ENCODE measurements around the gene CLMN.

Gene CLMN

GRCh38 chr14:95225251-95225887, 94.3 kb downstream of the CLMN start:
- Histone ChIP-seq H3K4me3 (ENCODE audit: low read depth, low read length) (no peak overlapping the region), H3K27me3 (ENCODE audit: control insufficient read depth, insufficient read depth, low read length) (no peaks in the 10 kb centered on the region), H3K4me1 (ENCODE audit: control insufficient read depth, insufficient read depth, low read length) (no peaks in the 10 kb centered on the region), H3K36me3 (ENCODE audit: control insufficient read depth, insufficient read depth, low read length) (no peaks in the 10 kb centered on the region), H3K9ac (ENCODE audit: low read depth, low read length) (no peak overlapping the region), H3K9me3 (ENCODE audit: control insufficient read depth, insufficient read depth, low read length) (no peaks in the 10 kb centered on the region)

GRCh38 chr14:95222870-95223398, 96.8 kb downstream of the CLMN start:
- H3K9ac ChIP-seq (ENCODE audit: low read depth, low read length), result no peak overlapping the region
- H3K36me3 ChIP-seq (ENCODE audit: control insufficient read depth, insufficient read depth, low read length), result no peaks in the 10 kb centered on the region
- no peaks in the 10 kb centered on the region for H3K27me3 ChIP-seq (ENCODE audit: control insufficient read depth, insufficient read depth, low read length)
- H3K4me3 ChIP-seq (ENCODE audit: low read depth, low read length), result no peak overlapping the region
- no peaks in the 10 kb centered on the region for H3K9me3 ChIP-seq (ENCODE audit: control insufficient read depth, insufficient read depth, low read length)
- H3K4me1 ChIP-seq (ENCODE audit: control insufficient read depth, insufficient read depth, low read length), result peaks cover 3% of the 10 kb centered on the region

- peaks cover 3% of the 10 kb centered on the region for H3K4me1 ChIP-seq (ENCODE audit: control insufficient read depth, insufficient read depth, low read length)
- H3K36me3 ChIP-seq (ENCODE audit: control insufficient read depth, insufficient read depth, low read length), result no peaks in the 10 kb centered on the region
- no peaks in the 10 kb centered on the region for H3K27me3 ChIP-seq (ENCODE audit: control insufficient read depth, insufficient read depth, low read length)
- no peak overlapping the region for H3K9ac ChIP-seq (ENCODE audit: low read depth, low read length)
- H3K9me3 ChIP-seq (ENCODE audit: control insufficient read depth, insufficient read depth, low read length), result no peaks in the 10 kb centered on the region
- no peak overlapping the region for H3K4me3 ChIP-seq (ENCODE audit: low read depth, low read length)
These were observed 97.5 kb downstream of the CLMN start for GRCh38 chr14:95222151-95222631.

DNA sequence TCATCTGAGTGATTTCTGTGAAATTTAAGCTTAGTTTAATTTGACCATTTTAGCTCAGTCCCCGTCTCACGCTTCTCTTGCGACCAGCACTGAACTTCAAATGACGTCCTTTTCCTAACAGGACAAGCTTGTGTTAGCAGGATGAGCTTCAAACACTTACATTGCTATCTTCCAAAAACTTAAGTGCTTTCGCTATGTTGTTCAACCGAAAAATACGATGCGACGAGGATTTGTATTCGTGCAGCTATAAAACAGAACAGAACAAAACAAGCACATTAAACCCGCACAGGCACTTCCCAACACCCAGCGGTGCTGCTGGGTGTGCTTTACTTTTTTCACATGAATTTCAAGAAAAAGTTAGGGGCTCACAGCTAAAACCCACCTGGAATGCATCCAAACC, 98.2 kb downstream of the CLMN start:
- no peak overlapping the region for H3K4me3 ChIP-seq (ENCODE audit: low read depth, low read length)

DNA sequence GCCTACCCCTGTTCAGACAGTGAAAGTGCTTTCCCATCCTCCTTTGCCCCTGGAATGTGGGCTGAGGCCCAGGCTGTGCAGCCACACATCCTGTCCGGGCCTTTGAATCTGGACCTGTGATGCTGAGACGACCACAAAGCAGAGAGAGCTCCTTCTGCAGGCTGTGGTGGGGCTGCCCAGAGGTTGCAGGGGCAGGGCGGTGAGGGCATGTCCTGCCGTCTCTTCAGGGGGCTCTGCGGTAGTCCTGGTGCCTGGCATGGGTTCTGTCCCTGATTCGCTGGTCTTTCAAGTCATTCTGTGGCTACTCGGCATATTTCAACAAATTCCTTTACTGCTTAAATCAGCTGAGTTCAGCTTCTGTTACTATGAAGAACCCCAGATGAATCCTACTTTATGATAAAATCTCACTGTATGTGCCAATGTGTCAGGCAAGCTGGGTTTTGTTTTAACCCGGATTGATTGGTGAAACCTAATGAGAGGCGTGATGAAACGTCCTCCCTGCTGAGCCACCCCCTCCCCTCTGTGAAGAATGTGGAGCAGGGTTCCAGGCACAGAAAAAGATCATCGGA, 99.0 kb downstream of the CLMN start:
- Histone ChIP-seq H3K9me3 (ENCODE audit: control insufficient read depth, insufficient read depth, low read length) (no peaks in the 10 kb centered on the region), H3K27me3 (ENCODE audit: control insufficient read depth, insufficient read depth, low read length) (no peaks in the 10 kb centered on the region), H3K4me1 (ENCODE audit: control insufficient read depth, insufficient read depth, low read length) (peaks cover 3% of the 10 kb centered on the region), H3K36me3 (ENCODE audit: control insufficient read depth, insufficient read depth, low read length) (no peaks in the 10 kb centered on the region), H3K9ac (ENCODE audit: low read depth, low read length) (no peak overlapping the region), H3K4me3 (ENCODE audit: low read depth, low read length) (no peak overlapping the region)

More for the DNA sequence above, 98.2 kb downstream of the CLMN start:
- Histone ChIP-seq H3K9me3 (ENCODE audit: control insufficient read depth, insufficient read depth, low read length) (no peaks in the 10 kb centered on the region), H3K9ac (ENCODE audit: low read depth, low read length) (no peak overlapping the region), H3K36me3 (ENCODE audit: control insufficient read depth, insufficient read depth, low read length) (no peaks in the 10 kb centered on the region), H3K27me3 (ENCODE audit: control insufficient read depth, insufficient read depth, low read length) (no peaks in the 10 kb centered on the region), H3K4me1 (ENCODE audit: control insufficient read depth, insufficient read depth, low read length) (peaks cover 3% of the 10 kb centered on the region)

DNA sequence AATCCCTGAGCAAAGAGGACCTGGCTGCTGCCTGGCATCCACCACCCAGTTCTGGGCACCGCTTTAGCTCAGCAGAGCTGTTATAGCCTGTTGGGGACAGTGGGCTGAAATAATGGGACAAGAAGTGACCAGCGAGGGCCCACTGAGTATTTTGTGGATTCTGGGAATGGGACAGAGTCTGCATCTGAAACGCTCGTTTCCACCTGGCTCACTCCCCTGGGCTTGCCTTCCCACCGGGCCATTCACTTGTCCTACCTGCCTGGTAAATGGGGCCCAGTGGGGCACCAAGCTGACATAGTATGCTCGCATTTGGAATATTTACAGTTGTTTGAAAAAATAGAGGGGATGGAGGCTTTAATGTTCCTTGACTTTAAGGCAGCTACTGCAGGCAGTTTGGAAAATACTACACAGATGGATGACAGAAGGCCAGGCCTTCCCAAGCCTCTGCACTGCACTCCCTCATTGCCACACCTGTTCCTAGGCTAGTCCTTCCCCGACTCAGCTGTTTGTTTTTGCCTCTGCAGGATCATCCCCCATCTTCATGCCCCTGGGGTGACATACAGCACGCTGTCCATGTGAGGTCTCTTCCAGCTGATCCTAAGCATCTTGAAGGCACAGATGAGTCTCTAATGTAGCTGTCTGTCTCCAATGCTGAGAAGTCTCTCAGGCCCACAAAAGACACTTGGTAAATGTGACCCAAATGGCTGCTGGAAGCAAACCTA, 101.1 kb downstream of the CLMN start:
- Histone ChIP-seq H3K36me3 (ENCODE audit: control insufficient read depth, insufficient read depth, low read length) (no peaks in the 10 kb centered on the region), H3K4me3 (ENCODE audit: low read depth, low read length) (no peak overlapping the region), H3K27me3 (ENCODE audit: control insufficient read depth, insufficient read depth, low read length) (no peaks in the 10 kb centered on the region), H3K9ac (ENCODE audit: low read depth, low read length) (no peak overlapping the region), H3K4me1 (ENCODE audit: control insufficient read depth, insufficient read depth, low read length) (peaks cover 3% of the 10 kb centered on the region), H3K9me3 (ENCODE audit: control insufficient read depth, insufficient read depth, low read length) (no peaks in the 10 kb centered on the region)

DNA sequence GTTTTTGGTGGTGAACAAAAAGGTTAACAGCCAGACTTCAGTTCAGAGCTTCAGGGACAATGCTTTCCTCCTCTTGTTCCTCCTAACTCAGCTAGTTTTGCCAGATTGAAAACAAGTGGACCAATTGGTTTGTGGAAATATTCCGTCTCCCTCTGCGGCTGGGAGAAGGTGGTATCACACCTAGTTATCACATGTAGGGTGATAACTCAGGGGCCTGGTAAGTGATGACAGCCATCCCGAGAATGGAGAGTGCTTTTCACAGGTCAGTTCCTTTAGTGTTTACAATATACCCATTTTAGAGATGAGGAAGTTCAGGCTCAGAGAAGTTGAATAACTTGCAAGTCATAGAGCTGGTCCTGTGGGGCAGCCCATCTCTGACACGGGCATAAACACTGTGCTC, 101.7 kb downstream of the CLMN start:
- Histone ChIP-seq H3K27me3 (ENCODE audit: control insufficient read depth, insufficient read depth, low read length) (no peaks in the 10 kb centered on the region), H3K36me3 (ENCODE audit: control insufficient read depth, insufficient read depth, low read length) (no peaks in the 10 kb centered on the region), H3K9ac (ENCODE audit: low read depth, low read length) (no peak overlapping the region), H3K4me1 (ENCODE audit: control insufficient read depth, insufficient read depth, low read length) (peaks cover 3% of the 10 kb centered on the region), H3K4me3 (ENCODE audit: low read depth, low read length) (no peak overlapping the region), H3K9me3 (ENCODE audit: control insufficient read depth, insufficient read depth, low read length) (no peaks in the 10 kb centered on the region)

DNA sequence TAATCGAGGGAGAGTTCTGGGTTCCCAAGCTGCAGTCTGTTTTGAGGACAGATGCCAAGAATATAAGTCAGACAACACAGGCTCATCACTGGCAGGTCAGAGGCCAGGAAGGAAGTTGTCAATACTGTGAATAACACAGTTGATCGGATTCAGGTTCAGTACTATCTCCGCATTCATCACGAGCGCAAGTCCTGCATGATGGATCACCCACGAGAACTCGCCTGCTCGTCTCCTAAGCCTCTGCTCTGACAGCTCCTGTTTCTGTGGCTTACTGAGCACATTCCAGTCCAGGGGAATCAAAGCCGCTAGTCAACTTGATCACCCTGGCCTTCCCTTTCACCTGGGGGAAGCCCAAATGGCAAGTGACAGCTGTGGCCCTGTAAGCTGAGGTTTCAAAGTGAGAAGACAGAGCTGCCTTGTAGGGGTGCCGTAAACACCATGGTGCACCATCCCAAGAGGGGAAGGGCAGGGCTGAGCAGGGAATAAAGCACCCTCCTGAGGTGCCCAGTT, 102.3 kb downstream of the CLMN start:
- no peaks in the 10 kb centered on the region for H3K27me3 ChIP-seq (ENCODE audit: control insufficient read depth, insufficient read depth, low read length)
- H3K4me1 ChIP-seq (ENCODE audit: control insufficient read depth, insufficient read depth, low read length), result peaks cover 3% of the 10 kb centered on the region
- H3K9me3 ChIP-seq (ENCODE audit: control insufficient read depth, insufficient read depth, low read length), result no peaks in the 10 kb centered on the region
- no peak overlapping the region for H3K9ac ChIP-seq (ENCODE audit: low read depth, low read length)
- no peaks in the 10 kb centered on the region for H3K36me3 ChIP-seq (ENCODE audit: control insufficient read depth, insufficient read depth, low read length)
- no peak overlapping the region for H3K4me3 ChIP-seq (ENCODE audit: low read depth, low read length)

DNA sequence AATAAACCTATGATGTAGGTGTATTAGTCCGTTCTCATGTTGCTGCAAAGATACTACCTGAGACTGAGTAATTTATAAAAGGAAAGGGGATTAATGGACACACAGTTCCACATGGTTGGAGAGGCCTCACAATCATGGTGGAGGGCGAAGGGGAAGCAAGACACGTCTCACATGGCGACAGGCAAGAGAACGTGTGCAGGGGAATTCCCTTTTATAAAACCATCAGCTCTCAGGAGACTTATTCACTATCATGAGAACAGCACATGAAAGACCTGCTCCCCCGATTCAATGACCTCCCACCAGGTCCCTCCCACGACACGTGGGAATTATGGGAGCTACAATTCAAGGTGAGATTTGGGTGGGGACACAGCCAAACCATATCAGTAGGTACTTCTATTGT, 103.7 kb downstream of the CLMN start:
- H3K36me3 ChIP-seq (ENCODE audit: control insufficient read depth, insufficient read depth, low read length), result no peaks in the 10 kb centered on the region
- no peak overlapping the region for H3K4me3 ChIP-seq (ENCODE audit: low read depth, low read length)
- H3K4me1 ChIP-seq (ENCODE audit: control insufficient read depth, insufficient read depth, low read length), result peaks cover 3% of the 10 kb centered on the region

GRCh38 chr14:95215094-95215725, 104.5 kb downstream of the CLMN start:
- Histone ChIP-seq H3K4me3 (ENCODE audit: low read depth, low read length) (no peak overlapping the region), H3K4me1 (ENCODE audit: control insufficient read depth, insufficient read depth, low read length) (peaks cover 3% of the 10 kb centered on the region), H3K9me3 (ENCODE audit: control insufficient read depth, insufficient read depth, low read length) (no peaks in the 10 kb centered on the region), H3K27me3 (ENCODE audit: control insufficient read depth, insufficient read depth, low read length) (no peaks in the 10 kb centered on the region), H3K36me3 (ENCODE audit: control insufficient read depth, insufficient read depth, low read length) (no peaks in the 10 kb centered on the region), H3K9ac (ENCODE audit: low read depth, low read length) (no peak overlapping the region)

More for the DNA sequence above, 103.7 kb downstream of the CLMN start:
- no peaks in the 10 kb centered on the region for H3K27me3 ChIP-seq (ENCODE audit: control insufficient read depth, insufficient read depth, low read length)
- no peak overlapping the region for H3K9ac ChIP-seq (ENCODE audit: low read depth, low read length)
- H3K9me3 ChIP-seq (ENCODE audit: control insufficient read depth, insufficient read depth, low read length), result no peaks in the 10 kb centered on the region

GRCh38 chr14:95213774-95214173, 105.9 kb downstream of the CLMN start:
- Histone ChIP-seq H3K4me1 (ENCODE audit: control insufficient read depth, insufficient read depth, low read length) (peaks cover 2% of the 10 kb centered on the region), H3K9me3 (ENCODE audit: control insufficient read depth, insufficient read depth, low read length) (no peaks in the 10 kb centered on the region), H3K36me3 (ENCODE audit: control insufficient read depth, insufficient read depth, low read length) (no peaks in the 10 kb centered on the region), H3K9ac (ENCODE audit: low read depth, low read length) (no peak overlapping the region), H3K4me3 (ENCODE audit: low read depth, low read length) (no peak overlapping the region), H3K27me3 (ENCODE audit: control insufficient read depth, insufficient read depth, low read length) (no peaks in the 10 kb centered on the region)

Measured in iPS-15b (cell line).